Keratinocyte (primary cell): ENCODE data around the gene ST6GAL1.

Experiments
- CTCF ChIP-seq, 3 experiments: IDR thresholded peaks in 1 of 3; conservative IDR thresholded peaks in 1 of 3; optimal IDR thresholded peaks in 1 of 3; 2 replicates in 2 of 3; 3 replicates in 1 of 3; pipeline versions ENCODE3 to v1.5.1; 2011; ENCODE audit warnings: low read length in 3 of 3, mild to moderate bottlenecking in 3 of 3, moderate library complexity in 2 of 3, control low read depth in 1 of 3, inconsistent platforms in 1 of 3; ENCODE audit not compliant: insufficient read depth in 2 of 3; ENCODE audit errors: extremely low read depth in 1 of 3
- EZH2 ChIP-seq: IDR thresholded peaks from one replicate; pipeline ENCODE4 v1.6.1; 2012; ENCODE audit warnings: inconsistent platforms, mild to moderate bottlenecking, low read length, moderate library complexity

DNA sequence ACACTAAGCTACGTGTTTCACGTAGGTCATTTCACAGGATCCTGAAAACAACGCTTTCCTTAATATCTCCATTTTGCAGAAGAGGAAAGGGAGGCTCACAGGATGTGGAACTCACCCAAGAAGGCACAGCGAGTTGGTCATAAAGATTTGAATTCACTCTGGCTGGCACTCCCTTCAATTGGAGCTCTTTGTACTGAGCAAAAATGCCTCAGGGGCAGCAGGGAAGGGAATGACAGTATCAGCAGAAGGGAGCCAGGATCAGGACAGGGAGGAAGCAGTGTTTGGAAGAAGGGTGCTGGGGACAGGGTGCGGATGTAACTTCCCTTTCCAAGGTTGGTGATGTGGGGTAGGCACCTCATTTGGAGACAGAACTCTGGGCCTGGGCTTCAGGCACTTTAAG, 1.1 kb upstream of the ST6GAL1 start:
- no peak for TF ChIP-seq CTCF (optimal IDR thresholded peaks at IDR 0.05 in 1 of 3, IDR thresholded peaks at IDR 0.05 in 1 of 3, conservative IDR thresholded peaks at IDR 0.05 in 1 of 3; ENCODE audit: extremely low read depth in 1 of 3, insufficient read depth in 2 of 3, low read length in 3 of 3)
- TF ChIP-seq EZH2: no peak
